Pericardium fibroblast (primary cell): ENCODE results near the gene CFAP54. TPM values are rescaled to one million over a fixed set of nuclear protein-coding genes. Genes with fewer than 3 reads are reported as not detected.

Source experiments
- total RNA-seq: library from RNA; depleted of rRNA; stranded (reverse); fragments of >200 nt; gene quantifications from 2 replicates; pipeline ENCODE4 v1.2.3, GENCODE V29; 2015

The CFAP54 gene, protein sequence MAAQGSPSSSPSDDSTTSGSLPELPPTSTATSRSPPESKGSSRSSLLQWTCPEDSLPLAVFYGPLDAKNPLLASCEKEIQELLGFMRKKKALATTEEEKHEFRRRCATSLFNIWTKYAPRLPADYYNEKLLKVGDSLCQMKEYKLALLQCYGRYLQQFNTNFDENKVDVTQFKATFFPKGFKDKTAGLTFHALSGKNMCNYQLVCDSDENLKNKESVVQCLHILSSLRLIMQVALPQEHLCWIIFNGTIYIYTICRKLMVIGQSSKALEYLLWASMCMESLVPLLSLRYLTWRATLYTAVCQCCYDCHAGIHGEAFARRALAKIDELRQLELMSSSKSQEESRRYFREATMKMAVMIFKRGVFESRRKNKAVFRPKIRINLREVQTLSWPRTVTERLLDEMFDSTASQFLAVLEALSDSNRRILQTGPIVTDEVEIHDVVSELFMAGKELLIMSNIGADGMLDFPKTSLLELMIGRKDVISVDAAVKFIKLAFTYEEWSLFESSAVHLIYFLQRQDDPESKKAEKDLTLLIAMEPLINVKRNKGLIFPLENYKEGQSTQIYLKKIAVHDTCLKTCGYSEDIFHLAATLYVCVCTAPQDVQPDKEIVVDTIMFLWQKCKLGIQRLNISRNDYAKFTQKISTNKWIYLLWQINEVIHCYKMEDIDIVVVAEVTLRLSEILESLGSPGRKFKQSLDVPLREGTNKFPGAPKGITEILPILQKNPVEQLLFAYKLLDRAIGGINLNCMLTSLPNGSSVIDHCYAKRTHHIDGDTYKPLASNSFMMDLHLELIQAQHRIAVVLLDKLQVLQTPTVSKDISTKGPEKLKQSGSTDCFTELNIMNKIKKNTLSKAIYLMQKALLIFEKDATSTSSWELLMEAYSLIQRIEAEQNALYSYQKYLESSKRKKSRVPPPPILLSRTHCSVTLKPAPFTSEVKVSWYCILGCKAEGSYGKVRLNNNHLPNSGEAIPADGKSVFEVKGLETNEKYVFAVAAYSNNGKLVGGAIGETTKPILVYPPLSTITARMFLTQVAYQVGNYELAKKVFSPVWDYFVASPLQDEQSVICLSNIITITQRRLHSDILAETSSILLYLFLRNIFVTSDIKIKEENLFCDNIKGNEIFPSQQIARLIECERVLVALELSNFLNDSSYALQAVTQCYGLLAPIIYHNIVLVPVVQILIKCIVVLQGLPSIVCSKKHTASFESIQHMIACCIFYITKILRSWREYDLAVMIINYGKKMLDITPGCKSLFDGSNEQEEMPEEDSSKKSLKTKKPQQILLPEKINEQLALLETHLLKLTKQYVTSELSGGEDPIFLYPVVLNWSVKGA (N-terminal part only)
- 0.12 and 0.77 TPM in 2 replicates for total RNA-seq

DNA sequence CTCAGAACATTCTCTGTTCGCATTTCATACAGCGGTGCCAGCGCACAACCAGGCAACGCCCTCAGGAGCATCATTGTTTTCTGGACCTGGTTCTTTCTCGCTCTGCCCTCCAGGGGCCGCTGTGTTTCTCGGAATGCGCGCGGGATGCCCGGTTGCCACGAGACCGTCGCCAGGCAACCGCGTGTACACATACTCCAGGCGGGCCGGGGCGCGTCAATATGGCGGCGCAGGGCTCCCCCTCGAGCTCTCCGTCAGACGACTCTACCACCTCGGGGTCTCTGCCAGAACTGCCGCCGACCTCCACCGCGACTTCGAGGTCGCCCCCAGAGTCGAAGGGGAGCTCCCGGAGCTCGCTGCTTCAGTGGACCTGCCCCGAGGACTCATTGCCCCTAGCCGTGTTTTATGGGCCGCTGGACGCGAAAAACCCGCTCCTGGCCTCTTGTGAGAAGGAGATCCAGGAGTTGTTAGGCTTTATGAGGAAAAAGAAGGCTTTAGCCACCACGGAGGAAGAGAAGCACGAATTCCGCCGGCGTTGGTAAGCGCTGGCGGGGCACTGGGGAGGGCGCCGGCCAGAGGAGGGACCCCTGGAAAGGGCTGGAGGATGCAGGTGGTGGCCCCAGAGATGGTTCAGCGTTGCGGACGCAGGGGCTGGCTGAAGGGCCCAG lies at the start of gene CFAP54:
TSS of gene CFAP54 (plus strand) at position 186 of the 665 bp plus-strand sequence. CDS start at position 219, 33 bp downstream.

DNA sequence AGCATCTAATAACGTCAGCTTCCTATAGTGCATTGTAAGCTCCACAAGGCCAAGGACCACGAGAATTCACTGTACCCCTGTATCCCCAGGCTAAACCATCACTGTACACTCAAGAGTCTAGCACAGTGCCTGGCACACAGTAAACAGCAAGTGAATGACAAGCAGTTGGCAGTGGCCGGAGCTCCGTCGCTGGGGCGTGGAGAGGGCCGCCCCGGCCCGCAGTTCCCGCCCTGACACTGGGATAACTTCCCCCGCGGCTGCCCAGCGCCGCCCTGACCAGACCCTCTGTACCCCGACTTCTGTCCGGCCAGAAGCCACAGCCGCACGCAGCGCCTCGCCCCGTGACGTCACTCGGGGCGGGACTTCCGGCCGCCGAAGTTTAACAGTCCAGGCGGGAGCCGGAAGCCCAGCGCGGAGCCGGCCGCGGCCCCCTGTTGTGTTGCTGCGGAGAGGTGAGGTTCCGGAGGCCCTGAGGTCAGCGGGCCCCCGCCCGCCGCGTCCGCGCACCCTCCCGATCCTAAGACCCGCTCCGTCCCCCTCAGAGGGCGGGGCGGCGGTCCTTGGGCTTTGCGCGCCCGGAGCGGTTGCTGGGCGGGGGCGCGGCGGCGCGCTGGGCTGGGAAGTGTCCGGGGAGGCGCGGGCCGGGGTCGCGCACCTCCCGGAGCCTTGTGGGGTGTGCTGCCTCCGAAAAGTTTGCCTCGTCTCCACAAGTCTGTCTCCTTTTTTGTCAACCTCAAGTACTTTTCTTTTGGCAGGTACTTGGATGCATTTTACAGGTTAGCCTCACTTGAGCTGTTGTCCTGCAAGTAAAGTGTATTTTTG lies 417.7 kb downstream of the CFAP54 start, which contains the start of gene NEDD1:
TSS of gene NEDD1 (plus strand) at position 409 of the 822 bp plus-strand sequence. CDS start 2,503 bp downstream, outside the sequence.

Other genes starting within 250 kb of the CFAP54 start
- 19.4 and 23.3 TPM in 2 replicates for gene CDK17, start 89.1 kb upstream of the CFAP54 start, total RNA-seq